Measurements from ENCODE around the gene TIMM50. TPM values are rescaled to one million over a fixed set of nuclear protein-coding genes. Genes with fewer than 3 reads are reported as not detected.

TIMM50 gene
- polyA plus RNA-seq, result 56.8 TPM

GRCh38 chr19:39480337-39481228 is at the start of gene TIMM50:
Gene TIMM50, plus strand, starts transcription at chr19:39480838. Its CDS starts 16 bp downstream, at chr19:39480854.
- Mint-ChIP-seq H3K27ac (peak within 1 kb of the TSS; percentile 66 to 95 (median 78)), H3K27me3 (no peaks in the 10 kb centered on the region), H3K4me3 (peak within 1 kb of the TSS; percentile 81 to 97 (median 94)), H3K36me3 (peaks cover 6% of the 10 kb centered on the region), H3K9me3 (no peaks in the 10 kb centered on the region), H3K4me1 (peaks cover 17 to 20% (median 19%) of the 10 kb centered on the region in 3 donors)

GRCh38 chr19:39432677-39433025 is 48.0 kb upstream of the TIMM50 start:
- Mint-ChIP-seq H3K27ac (peak overlapping the region; percentile 39 to 91 (median 59)), H3K27me3 (no peaks in the 10 kb centered on the region), H3K9me3 (no peaks in the 10 kb centered on the region), H3K4me1 (peaks cover 25 to 30% (median 27%) of the 10 kb centered on the region in 3 donors), H3K36me3 (peaks cover 6% of the 10 kb centered on the region), H3K4me3 (peak overlapping the region in 2 of 4 donors; percentile 17 to 84)

- H3K9me3 Mint-ChIP-seq, result no peaks in the 10 kb centered on the region
- H3K4me1 Mint-ChIP-seq, result peaks cover 25 to 30% (median 27%) of the 10 kb centered on the region in 3 donors
- no peaks in the 10 kb centered on the region for H3K27me3 Mint-ChIP-seq
- peak overlapping the region; percentile 63 to 94 (median 91) for H3K27ac Mint-ChIP-seq
- peaks cover 6% of the 10 kb centered on the region for H3K36me3 Mint-ChIP-seq
- peak overlapping the region in 3 of 4 donors; percentile 33 to 100 (median 84) for H3K4me3 Mint-ChIP-seq
Measured at GRCh38 chr19:39433480-39434079, 47.1 kb upstream of the TIMM50 start.

GRCh38 chr19:39434123-39435076 is 46.2 kb upstream of the TIMM50 start:
- H3K4me3 Mint-ChIP-seq, result peak overlapping the region; percentile 94 to 100 (median 99)
- H3K4me1 Mint-ChIP-seq, result peaks cover 25 to 30% (median 27%) of the 10 kb centered on the region in 3 donors
- H3K27me3 Mint-ChIP-seq, result no peaks in the 10 kb centered on the region
- peak overlapping the region; percentile 67 to 94 (median 91) for H3K27ac Mint-ChIP-seq
- peaks cover 6% of the 10 kb centered on the region for H3K36me3 Mint-ChIP-seq
- H3K9me3 Mint-ChIP-seq, result no peaks in the 10 kb centered on the region

- peaks cover 28 to 31% (median 28%) of the 10 kb centered on the region in 3 donors for H3K4me1 Mint-ChIP-seq
- H3K36me3 Mint-ChIP-seq, result peaks cover 7% of the 10 kb centered on the region
- no peaks in the 10 kb centered on the region for H3K27me3 Mint-ChIP-seq
- peak within 1 kb of the TSS; percentile 91 to 98 (median 94) for H3K27ac Mint-ChIP-seq
- H3K4me3 Mint-ChIP-seq, result peak within 1 kb of the TSS; percentile 94 to 100 (median 99)
- no peaks in the 10 kb centered on the region for H3K9me3 Mint-ChIP-seq
Measured at GRCh38 chr19:39435499-39436349, 44.9 kb upstream of the TIMM50 start, which contains the start of gene RPS16. Gene RPS16, minus strand, starts transcription at chr19:39435949. Its CDS starts 54 bp downstream, at chr19:39435895.

- H3K4me1 Mint-ChIP-seq, result peaks cover 25 to 29% (median 25%) of the 10 kb centered on the region in 3 donors
- peak overlapping the region; percentile 91 to 98 (median 94) for H3K27ac Mint-ChIP-seq
- no peaks in the 10 kb centered on the region for H3K9me3 Mint-ChIP-seq
Measured at GRCh38 chr19:39436350-39436716, 44.3 kb upstream of the TIMM50 start.

GRCh38 chr19:39438270-39438934 is 42.2 kb upstream of the TIMM50 start:
- no peaks in the 10 kb centered on the region for H3K9me3 Mint-ChIP-seq
- H3K4me1 Mint-ChIP-seq, result peaks cover 18 to 25% (median 25%) of the 10 kb centered on the region in 3 donors
- H3K27ac Mint-ChIP-seq, result peak overlapping the region in 1 of 3 donors; percentile 61
- H3K4me3 Mint-ChIP-seq, result no peak overlapping the region
- H3K27me3 Mint-ChIP-seq, result no peaks in the 10 kb centered on the region
- H3K36me3 Mint-ChIP-seq, result peaks cover 1% of the 10 kb centered on the region

More at GRCh38 chr19:39436350-39436716, 44.3 kb upstream of the TIMM50 start:
- Mint-ChIP-seq H3K4me3 (peak overlapping the region; percentile 94 to 100 (median 99)), H3K27me3 (no peaks in the 10 kb centered on the region), H3K36me3 (peaks cover 7% of the 10 kb centered on the region)

GRCh38 chr19:39444598-39445195 is 35.9 kb upstream of the TIMM50 start:
- Mint-ChIP-seq H3K4me1 (peaks cover 39 to 40% (median 39%) of the 10 kb centered on the region in 3 donors), H3K27ac (peak overlapping the region; percentile 88 to 97 (median 94)), H3K36me3 (no peaks in the 10 kb centered on the region), H3K27me3 (no peaks in the 10 kb centered on the region), H3K4me3 (peak overlapping the region; percentile 92 to 100 (median 96)), H3K9me3 (no peaks in the 10 kb centered on the region)

GRCh38 chr19:39445196-39446111 is 35.2 kb upstream of the TIMM50 start, which contains the start of gene SUPT5H:
Gene SUPT5H, plus strand, starts transcription at chr19:39445582. Its CDS starts 309 bp downstream, at chr19:39445891.
- no peaks in the 10 kb centered on the region for H3K36me3 Mint-ChIP-seq
- H3K4me3 Mint-ChIP-seq, result peak within 1 kb of the TSS; percentile 92 to 100 (median 96)
- no peaks in the 10 kb centered on the region for H3K27me3 Mint-ChIP-seq
- H3K9me3 Mint-ChIP-seq, result no peaks in the 10 kb centered on the region
- H3K27ac Mint-ChIP-seq, result peak within 1 kb of the TSS; percentile 88 to 97 (median 94)
- peaks cover 35 to 40% (median 36%) of the 10 kb centered on the region in 3 donors for H3K4me1 Mint-ChIP-seq

- Mint-ChIP-seq H3K27me3 (no peaks in the 10 kb centered on the region), H3K4me1 (peaks cover 37 to 45% (median 39%) of the 10 kb centered on the region in 3 donors), H3K9me3 (no peaks in the 10 kb centered on the region), H3K27ac (peak overlapping the region; percentile 88 to 97 (median 94)), H3K4me3 (peak overlapping the region; percentile 92 to 100 (median 96)), H3K36me3 (no peaks in the 10 kb centered on the region)
Measured at GRCh38 chr19:39446365-39447084, 34.1 kb upstream of the TIMM50 start.

- Mint-ChIP-seq H3K36me3 (no peaks in the 10 kb centered on the region), H3K9me3 (no peaks in the 10 kb centered on the region), H3K27me3 (no peaks in the 10 kb centered on the region), H3K4me3 (peak overlapping the region; percentile 64 to 100 (median 90)), H3K27ac (peak overlapping the region; percentile 89 to 94 (median 92)), H3K4me1 (peaks cover 43 to 59% (median 49%) of the 10 kb centered on the region in 3 donors)
Measured at GRCh38 chr19:39448271-39448670, 32.4 kb upstream of the TIMM50 start.
